ENCODE measurements around the gene SAE1.

GRCh38 chr19:47187797-47188196 is 57.2 kb downstream of the SAE1 start:
- TF ChIP-seq CTCF (conservative IDR thresholded peaks at IDR 0.05) (no peak), EZH2 (IDR thresholded peaks at IDR 0.05; ENCODE audit: low read depth) (no peak)

Data from PC-9 (cell line).